HG02610 (cell line): ENCODE data around the gene ZNF485.
A peak's percentile ranks its signal among the peaks of the same experiment; 100 is the strongest.
"Not testable (repeated sequence)": the region's sequence is repeated elsewhere in the genome, so short reads cannot be mapped to it uniquely, and the experiment has no call there.

Source experiments
- ATAC-seq: cut with Tn5 transposase; IDR thresholded peaks from one replicate; pipeline ENCODE4 v1.9.1; 2021; ENCODE audit warnings: mild to moderate bottlenecking, moderate library complexity; ENCODE audit not compliant: unreplicated experiment

The ZNF485 gene

DNA sequence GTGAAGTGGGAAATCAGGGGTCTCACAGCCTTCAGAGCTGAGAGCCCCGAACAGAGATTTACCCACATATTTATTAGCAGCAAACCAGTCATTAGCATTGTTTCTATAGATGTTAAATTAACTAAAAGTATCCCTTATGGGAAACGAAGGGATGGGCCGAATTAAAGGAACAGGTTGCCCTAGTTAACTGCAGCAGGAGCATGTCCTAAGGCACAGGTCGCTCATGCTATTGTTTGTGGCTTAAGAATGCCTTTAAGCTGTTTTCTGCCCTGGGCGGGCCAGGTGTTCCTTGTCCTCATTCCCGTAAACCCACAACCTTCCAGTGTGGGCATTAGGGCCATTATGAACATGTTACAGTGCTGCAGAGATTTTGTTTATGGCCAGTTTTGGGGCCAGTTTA, 4.7 kb upstream of the ZNF485 start:
- ATAC-seq = not testable (repeated sequence)

DNA sequence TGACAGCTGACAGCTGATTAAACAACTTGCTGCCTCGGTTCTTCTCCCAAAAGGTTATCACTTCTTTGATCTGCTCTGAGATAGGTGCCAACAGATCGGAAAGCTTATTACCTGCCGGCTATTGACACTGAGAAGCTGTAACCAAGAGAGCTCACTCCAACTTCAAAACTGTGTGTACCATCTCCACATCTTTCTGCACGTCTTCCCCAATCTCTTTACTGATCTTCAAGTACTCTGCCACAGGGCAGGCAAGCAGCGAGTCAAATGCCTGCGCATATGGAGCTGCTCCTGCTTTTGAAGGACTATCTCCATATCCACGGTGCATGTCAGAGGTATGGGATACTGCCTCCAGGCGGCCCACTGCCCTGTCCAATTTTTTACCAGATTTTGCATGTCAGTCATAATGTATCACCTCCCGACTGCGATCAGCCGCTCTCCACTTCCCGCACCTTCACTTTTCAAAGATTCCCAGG, 352 bp upstream of the ZNF485 start:
- ATAC-seq = no peak

DNA sequence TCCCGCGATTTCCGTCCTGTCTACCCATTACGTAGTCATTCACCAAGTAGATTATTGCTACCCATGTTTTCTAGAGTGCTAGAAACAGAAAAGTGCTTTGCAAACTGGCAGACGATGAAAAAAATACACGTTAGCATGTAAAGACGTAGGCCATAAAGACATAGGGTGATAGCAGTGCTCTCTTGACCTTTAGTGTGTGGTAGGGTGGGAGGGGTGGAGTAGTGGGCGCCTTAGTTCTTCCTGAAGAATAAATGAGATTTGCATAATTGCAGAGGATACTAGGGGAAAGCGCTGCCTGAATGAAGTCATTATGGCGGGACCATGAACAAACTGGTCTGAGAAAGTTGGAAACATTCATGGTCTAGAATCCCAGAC, 948 bp downstream of the ZNF485 start:
- no peak for ATAC-seq

DNA sequence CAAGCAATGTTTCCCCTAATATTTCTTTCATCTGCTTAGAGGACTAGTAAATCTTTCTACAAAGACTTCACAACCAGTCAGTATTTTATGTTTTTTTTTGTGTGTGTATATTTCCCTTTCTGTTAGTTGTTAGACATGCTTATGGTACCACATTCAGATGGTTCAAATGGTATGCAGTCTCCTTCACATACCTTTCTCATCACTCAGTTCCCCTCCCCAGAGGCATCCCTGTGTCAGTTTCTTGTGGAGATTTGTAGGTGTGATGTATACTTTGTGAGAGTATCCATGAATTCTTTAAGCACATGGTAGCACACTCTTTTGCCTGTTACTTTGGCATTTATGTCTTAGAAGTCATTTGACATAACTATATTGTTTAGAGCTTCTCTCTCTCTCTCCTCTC, 4.4 kb downstream of the ZNF485 start:
- no peak for ATAC-seq

DNA sequence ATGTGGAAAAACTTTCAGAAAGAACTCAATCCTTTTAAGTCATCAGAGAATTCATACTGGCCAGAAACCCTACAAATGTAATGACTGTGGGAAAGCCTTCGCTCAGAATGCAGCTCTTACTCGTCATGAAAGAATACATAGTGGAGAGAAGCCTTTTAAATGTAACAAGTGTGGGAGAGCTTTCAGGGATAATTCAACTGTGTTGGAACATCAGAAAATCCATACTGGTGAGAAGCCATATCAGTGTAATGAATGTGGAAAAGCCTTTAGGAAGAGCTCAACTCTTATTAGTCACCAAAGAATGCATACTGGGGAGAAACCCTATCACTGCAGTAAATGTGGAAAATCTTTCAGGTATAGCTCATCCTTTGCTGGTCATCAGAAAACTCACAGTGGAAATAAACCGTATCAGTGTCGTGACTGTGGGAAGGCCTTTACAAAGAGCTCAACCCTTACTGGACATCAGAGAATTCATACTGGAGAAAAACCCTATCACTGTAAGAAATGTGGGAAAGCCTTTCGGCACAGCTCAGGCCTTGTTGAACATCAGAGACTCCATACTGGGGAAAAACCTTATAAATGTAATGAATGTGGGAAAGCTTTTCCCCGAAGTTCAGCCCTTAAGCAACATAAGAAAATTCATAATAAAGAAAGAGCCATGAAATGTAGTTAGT, 10.6 kb downstream of the ZNF485 start:
- ATAC-seq = no peak

DNA sequence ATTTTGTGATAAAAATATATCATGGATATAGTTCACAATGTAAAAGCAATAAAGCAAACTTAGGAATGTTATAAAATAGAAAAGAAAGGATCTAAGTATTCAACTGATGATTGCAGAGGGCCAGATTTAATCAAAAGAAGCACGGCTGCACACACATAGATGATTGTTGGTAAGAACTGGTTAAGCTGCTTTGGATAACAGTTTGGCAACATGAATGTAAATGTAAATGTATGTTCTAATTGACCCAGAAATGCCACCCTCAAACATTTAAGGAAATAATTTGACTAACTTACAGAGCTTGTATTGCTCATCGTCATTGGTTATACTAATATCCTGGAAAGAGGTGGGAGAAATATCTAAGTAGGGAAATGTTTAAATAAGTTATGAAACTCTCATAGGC, 13.1 kb downstream of the ZNF485 start:
- no peak for ATAC-seq

DNA sequence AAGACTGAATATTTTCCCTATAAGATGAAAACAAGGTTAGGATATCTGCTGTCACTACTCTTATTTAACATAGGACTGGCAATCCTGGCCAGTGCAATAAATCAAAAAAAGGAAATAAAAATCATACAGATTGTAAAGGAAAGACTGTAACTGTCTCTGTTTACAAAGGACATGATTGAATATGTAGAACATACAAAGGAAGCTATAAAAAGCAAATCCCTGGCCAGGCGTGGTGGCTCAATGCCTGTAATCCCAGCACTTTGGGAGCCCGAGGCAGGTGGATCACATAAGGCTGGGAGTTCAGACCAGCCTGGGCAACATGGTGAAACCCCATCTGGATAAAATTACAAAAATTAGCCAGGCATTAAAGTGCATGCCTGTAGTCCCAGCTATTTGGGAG, 15.8 kb downstream of the ZNF485 start:
- ATAC-seq = no peak

DNA sequence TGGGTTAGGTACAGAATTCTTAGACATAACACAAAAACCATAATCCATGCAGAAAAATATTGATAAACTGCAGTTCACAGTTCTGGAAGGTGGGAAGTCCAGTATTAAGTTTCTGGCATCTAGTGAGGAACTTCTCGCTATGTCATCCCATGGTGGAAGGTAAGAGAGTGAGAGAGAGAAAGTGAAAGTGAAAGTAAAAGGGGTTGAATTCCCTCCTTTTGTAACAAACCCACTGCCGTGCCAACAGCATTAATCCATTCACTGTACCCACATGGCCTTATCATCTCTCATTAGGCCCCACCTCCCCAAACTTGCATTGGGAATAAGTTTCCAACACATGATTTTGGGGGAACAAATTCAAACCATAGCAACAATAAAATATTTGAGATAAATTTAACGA, 17.1 kb downstream of the ZNF485 start:
- ATAC-seq = no peak

DNA sequence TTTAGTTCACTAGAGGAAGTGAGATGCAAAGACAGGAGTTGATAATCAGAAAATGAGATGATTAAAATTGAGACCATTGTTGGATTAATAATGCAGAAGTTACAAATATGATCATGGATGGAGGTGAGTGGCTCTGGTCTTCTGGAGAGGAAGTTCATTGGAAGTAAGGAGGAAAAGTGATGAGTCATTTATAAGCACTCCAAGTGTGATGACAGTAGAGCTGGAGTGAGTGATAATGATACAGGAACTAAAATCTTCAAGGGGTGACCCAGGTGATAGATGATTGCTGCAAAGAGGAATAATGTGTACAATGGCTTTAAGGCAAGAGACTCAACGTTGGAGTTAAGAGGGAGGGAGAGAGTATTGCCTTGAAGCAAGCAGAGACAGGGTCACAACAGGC, 21.7 kb downstream of the ZNF485 start:
- no peak for ATAC-seq

DNA sequence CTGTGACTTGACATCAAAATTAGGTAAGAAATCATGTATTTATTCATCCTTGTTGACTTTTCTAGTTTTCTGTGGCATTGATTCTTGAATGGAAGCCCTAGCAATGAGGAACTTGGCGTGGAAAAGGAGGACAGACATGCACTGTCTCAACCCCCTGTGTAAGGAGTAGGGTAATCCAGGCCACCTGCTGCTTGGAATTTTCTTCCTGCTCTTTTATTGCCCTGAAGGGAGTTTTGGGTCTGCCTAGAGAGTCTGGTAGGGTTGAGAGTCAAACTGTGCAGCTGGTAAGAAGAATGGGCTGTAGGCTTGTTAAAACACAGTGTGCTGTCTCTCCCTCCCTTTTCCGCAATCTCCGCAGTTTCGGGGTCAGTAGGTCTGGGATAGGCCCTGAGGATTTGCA, 22.7 kb downstream of the ZNF485 start:
- no peak for ATAC-seq

DNA sequence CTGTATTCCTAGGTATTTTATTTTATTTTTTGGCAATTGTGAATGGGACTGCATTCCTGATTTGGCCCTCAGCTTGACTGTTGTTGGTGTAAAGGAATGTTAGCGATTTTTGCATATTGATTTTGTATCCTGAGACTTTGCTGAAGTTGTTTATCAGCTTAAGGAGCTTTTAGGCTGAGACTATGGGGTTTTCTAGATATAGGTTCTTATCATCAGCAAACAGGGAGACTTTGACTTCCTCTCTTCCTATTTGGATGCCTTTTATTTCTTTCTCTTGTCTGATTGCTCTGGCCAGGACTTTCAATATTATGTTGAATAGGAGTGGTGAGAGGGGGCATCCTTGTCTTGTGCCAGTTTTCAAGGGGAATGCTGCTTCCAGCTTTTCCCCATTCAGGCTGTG, 29.6 kb downstream of the ZNF485 start:
- not testable (repeated sequence) for ATAC-seq

DNA sequence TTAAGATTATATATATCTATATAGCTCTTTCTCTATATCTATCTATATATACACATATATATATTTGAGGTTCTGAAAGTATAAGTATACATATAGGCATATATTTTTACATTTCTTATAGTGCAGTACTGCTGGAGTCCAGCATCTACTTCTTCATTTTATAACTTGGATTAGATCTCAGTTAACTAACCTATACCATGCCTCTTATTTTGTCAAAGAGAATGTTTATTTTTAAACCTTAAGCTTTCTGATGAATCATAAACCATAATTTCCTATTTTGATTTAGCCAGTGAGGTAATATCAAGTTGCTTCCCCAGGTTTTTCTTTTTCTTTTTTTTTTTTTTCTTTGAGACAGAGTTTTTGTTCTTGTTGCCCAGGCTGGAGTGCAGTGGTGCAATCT, 34.4 kb downstream of the ZNF485 start:
- ATAC-seq = no peak

DNA sequence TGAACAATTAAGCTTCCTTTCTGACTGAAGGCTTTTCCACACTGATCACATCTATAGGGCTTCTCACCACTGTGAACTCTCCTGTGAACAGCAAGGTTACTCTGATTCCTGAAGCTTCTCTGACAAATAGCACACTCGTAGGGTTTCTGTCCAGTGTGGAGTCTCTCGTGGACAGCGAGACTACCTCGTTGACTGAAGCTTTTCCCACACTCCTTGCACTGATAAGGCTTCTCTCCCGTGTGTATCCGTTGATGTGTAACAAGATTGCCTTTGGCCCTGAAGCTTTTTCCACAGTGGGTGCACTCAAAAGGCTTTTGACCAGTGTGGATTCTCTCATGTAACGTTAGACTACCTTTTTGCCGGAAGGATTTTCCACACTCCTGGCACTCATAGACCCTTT, 38.0 kb downstream of the ZNF485 start:
- no peak for ATAC-seq

DNA sequence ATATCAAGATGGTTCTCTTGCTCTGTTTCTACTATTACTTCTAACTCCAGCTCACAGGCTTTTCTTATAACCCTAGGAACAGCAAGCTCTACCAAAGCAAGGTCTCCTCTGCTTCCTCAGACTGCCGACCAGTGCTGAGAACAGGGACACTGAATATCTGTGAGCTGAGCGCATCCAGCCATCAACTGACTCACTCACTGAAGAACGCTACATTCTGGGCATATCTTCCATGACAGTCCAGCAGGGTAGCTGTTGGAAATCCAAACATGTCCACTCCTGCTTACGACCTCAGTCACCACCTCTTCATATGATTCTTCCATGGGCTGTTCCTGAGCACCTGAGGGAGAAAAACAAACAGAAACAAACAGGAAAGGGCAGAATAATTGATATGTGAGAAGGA, 39.6 kb downstream of the ZNF485 start:
- no peak for ATAC-seq

DNA sequence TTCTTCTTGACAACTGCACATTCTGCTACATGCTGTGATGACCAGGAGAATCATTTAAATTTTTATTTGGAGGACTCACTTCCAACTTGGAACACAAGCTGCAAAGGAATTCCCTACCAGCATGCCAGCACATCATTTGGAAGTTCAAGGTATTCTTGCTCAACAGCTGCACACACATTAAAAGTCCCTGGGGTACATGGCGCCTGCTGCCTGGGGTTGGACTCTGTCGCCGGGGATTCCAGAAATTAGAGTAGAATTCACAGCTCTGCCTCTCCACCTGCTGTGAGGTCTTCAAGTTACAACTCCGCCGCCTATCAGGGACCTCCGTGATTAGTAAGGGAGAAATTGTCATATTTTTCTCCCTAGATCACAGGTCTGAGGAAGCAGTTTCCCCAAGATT, 41.3 kb downstream of the ZNF485 start:
- ATAC-seq = no peak

DNA sequence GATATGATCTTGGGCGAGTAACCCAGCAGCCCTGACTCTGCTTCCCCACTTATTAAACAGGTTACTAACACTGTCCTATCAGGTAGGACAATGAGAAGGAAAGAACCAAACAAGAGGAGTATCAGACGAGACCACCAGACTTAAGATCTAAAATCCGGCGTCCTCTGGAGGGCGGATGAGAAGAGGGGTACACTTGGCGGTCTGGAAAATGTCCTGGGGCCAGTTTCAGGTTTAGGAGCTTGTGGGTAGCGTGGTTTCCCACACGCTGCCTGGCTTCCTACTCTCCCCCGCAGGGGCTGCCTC, 41.8 kb downstream of the ZNF485 start:
- no peak for ATAC-seq

DNA sequence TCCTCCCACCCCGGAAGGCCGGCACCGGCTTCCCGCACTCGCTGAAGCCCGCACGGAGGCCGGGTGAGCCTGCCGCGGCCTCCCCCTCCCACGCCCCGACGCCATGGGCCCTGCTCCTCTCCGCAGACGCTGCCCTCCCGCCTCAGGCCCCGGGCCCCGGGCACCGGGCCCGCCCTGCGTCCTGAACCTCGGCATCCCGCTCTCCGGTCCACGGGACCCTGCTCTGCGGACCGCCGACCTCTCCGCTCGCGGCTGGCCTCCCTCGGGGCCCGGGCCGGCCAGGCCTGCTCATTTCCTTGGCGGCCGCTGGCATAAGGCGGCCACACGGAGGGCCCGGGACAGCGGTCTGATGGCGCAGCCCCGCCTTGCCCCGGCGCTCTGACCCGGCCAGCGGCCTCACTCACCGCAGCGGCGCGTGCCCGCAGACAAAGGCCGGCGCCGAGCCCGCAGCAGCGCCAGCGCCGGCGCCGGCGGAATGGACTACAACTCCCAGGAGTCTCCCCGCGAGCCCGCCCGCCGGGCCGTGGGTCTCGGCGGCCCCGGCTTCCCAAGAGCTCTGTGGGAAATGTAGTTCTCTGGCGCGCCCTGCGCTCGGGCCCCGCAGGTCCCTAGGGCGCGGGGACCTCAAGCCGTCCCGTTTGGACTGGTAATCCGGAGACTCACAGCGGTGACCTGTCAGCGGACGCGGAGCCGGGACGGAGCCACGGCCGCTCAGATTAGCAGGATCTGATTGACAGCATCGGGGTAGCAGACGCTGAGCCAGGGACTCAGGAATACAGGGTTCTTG, 42.4 kb downstream of the ZNF485 start, which contains the start of gene ZNF32:
Gene ZNF32, minus strand, starts transcription at position 484 of the 787 bp plus-strand sequence. CDS start 2,748 bp downstream, outside the sequence.
- ATAC-seq = peak; percentile 99

DNA sequence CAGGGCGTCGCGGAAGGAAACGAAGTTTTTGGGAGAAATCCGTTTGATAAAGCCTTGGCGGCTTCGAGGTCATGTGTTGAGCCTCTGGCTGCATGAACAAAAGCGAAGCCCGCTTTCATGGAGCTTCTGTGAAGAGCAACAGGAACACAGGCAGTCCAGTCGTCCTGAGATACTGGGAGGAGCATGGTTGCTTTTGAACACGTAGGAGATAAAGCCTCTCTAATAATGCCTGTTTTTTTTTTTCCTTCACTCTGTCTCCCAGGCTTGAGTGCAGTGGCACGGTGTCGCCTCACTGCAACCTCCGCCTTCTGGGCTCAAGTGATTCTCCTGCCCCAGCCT, 42.9 kb downstream of the ZNF485 start:
- ATAC-seq = peak; percentile 3

DNA sequence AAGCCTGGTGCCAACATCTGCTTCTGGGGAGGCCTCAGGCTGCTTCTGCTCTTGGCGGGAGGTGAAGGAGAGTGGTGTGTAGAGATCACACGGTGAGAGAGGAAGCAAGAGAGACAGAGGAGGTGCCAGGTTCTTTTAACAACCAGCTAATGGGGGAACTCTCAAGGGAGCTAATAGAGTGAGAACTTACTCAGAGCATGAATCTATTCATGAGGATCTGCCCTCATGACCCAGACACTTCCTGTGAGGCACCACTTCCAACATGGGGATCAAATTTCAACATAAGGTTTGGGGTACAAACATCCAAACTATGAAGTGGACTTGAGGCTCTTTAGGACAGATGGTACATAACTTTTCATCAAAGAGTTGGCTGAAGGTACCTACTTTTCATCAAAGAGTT, 47.5 kb downstream of the ZNF485 start:
- ATAC-seq = no peak

DNA sequence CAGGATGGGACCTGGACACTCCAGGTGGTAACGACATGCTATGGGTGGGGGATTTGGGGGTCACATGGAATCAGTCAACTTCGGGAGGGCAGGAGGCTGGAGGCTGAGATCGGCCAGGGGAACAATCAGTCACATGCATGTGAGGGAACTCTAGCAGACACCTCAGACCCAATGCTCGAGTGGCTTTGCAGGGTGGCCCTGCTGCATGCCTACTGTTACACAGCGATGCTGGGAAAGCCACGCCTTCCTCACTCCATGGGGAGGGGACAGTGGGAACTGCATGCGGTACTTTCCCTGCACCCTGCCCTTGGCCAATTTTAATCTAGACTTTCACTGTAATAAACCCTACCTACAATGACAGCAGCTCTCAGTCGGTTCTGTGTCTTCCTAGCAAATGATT, 49.1 kb downstream of the ZNF485 start:
- ATAC-seq = no peak

DNA sequence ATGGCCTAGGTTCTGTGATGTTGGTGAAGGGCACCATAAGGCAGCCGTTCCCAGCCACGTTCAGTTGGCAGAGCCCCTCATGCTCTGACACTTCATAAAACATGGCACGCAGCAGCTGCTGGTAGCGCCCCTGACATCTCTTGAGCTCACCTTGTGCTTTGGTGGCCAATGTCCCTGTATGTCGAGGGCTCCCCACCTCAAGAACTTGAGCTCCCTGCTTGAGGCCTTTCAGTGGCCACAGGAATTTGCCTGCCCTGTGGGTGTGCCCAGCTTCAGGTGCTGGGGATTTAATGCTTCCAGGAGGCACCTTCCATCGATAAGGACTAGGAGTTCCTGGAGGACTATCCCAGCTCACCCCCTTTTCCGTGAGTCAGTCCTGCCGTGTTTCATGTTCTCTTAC, 52.0 kb downstream of the ZNF485 start:
- no peak for ATAC-seq

DNA sequence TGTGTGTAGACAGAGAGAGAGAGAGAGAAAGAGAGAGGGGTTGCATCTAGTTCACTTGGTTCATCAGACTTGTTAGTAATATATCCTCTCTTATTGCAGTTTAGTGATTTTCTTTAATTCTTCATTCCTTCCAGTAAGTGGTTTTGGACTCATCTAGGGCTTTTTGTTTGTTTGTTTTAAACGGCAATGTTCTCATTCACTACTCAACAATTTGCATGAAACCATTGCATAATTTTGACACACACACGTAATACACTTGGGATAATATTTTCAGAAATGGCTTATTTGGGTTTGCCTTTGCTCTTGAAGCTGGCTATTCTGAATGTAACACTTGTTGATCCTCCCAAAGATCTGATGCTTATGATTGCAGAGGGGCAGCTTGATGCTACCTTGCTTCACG, 58.8 kb downstream of the ZNF485 start:
- no peak for ATAC-seq

DNA sequence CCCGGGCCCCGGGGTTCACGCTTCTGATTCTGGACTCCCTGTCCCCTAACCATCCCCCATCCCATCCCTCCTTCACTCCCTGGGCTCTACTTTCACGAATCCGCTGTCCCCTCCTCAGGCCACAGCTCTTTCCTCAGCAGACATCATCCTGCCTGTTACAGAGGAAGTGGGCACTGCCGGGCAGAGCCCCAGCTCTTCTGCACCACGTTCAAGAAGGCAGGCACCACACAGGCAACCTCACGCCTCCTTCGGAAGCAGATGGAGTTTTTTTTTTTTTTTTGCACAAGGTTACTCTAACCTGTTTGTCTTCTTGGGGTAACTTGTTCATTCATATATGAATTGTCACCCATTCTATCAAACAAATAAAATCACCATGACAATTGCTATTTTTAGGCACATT, 60.3 kb downstream of the ZNF485 start:
- no peak for ATAC-seq
